HepG2 (cell line): ENCODE measurements around the gene HACL1. TPM values are rescaled to one million over a fixed set of nuclear protein-coding genes. Genes with fewer than 3 reads are reported as not detected.
A peak's percentile ranks its signal among the peaks of the same experiment; 100 is the strongest.

Source experiments
- CCDC6 ChIP-seq: sonication (generic); formaldehyde crosslinking; IDR thresholded peaks from 2 replicates; pipeline ENCODE4 v1.8.1; 2022; ENCODE audit warnings: mild to moderate bottlenecking, missing genetic modification reagents, moderate library complexity
- ELF3 ChIP-seq: IDR thresholded peaks from 2 replicates; pipeline ENCODE4 v1.6.1; 2016; ENCODE audit warnings: missing genetic modification reagents, missing compliant biosample characterization
- NAIF1 ChIP-seq: sonication (generic); formaldehyde crosslinking; IDR thresholded peaks from 2 replicates; pipeline ENCODE4 v1.5.0; 2020; ENCODE audit warnings: mild to moderate bottlenecking, missing genetic modification reagents, borderline replicate concordance
- NFIB ChIP-seq: sonication (generic); formaldehyde crosslinking; IDR thresholded peaks from 2 replicates; pipeline ENCODE4 v1.9.0; 2021; ENCODE audit warnings: missing genetic modification reagents, mild to moderate bottlenecking, borderline replicate concordance
- RORA ChIP-seq: sonication (generic); formaldehyde crosslinking; IDR thresholded peaks from 2 replicates; pipeline ENCODE4 v1.5.0; 2020; ENCODE audit warnings: mild to moderate bottlenecking, missing genetic modification reagents, moderate library complexity
- ZBTB7A ChIP-seq: sonication (generic); formaldehyde crosslinking; IDR thresholded peaks from 2 replicates; pipeline ENCODE4 v1.8.0; 2022; ENCODE audit warnings: mild to moderate bottlenecking, missing genetic modification reagents
- ZNF12 ChIP-seq: sonication (generic); formaldehyde crosslinking; IDR thresholded peaks from 2 replicates; pipeline ENCODE4 v1.5.0; 2020; ENCODE audit warnings: missing genetic modification reagents
- ZNF160 ChIP-seq: sonication (generic); formaldehyde crosslinking; IDR thresholded peaks from 2 replicates; pipeline ENCODE4 v1.8.0; 2022; ENCODE audit warnings: mild to moderate bottlenecking, inconsistent platforms, missing genetic modification reagents
- ZNF205 ChIP-seq: IDR thresholded peaks from 2 replicates; pipeline ENCODE4 v1.6.1; 2018; ENCODE audit warnings: missing biosample characterization, missing genetic modification reagents
- polyA plus RNA-seq, 8 experiments: library from polyadenylated mRNA; depleted of rRNA in 3 of 8; stranded (reverse) in 7 of 8; unstranded in 1 of 8; fragments of >200 nt; fragmentation: Illumina TruSeq in 4 of 8; extraction: Trizol in 4 of 8; gene quantifications; 2 replicates each; pipeline versions ENCODE4 v1.2.1 to v1.2.3, GENCODE V29; 2011 to 2016; ENCODE audit warnings: low read depth in 4 of 8, missing spikeins in 1 of 8, mixed read lengths in 1 of 8; ENCODE audit not compliant: insufficient read depth in 1 of 8
- total RNA-seq, 5 experiments: library from RNA; depleted of rRNA; stranded (reverse); fragments of >200 nt; fragmentation: Illumina TruSeq; extraction: Trizol; gene quantifications; 2 replicates each; pipeline ENCODE4 v1.2.3, GENCODE V29; 2016; ENCODE audit warnings: low read depth in 1 of 5
- TF ChIP-seq, protein P1 (sequence below), 2 experiments: fragments of 450-650 bp in 1 of 2; sonication (generic) in 1 of 2; formaldehyde crosslinking in 1 of 2; IDR thresholded peaks; 2 replicates each; pipeline versions ENCODE4 v1.6.1 to v1.8.0; 2016 to 2022; ENCODE audit warnings: antibody characterized with exemption in 1 of 2, mild to moderate bottlenecking in 1 of 2, missing genetic modification reagents in 1 of 2
- TF ChIP-seq, protein P2 (sequence below): sonication (generic); formaldehyde crosslinking; IDR thresholded peaks from 2 replicates; pipeline ENCODE4 v1.4.0; 2020; ENCODE audit warnings: missing genetic modification reagents
- TF ChIP-seq, protein P3 (sequence below): sonication (generic); formaldehyde crosslinking; IDR thresholded peaks from 2 replicates; pipeline ENCODE4 v1.5.0; 2020; ENCODE audit warnings: mild to moderate bottlenecking, missing genetic modification reagents, borderline replicate concordance
- TF ChIP-seq, protein P4 (sequence below): sonication (generic); formaldehyde crosslinking; conservative IDR thresholded peaks from 2 replicates; pipeline ENCODE4 v1.8.0; 2022; ENCODE audit warnings: missing genetic modification reagents

Gene HACL1
- total and polyA plus RNA-seq, 2 of the 13 experiments (the other 11 are each of a cell fraction or from before 2014, with no cell fraction given) = 22.1 to 25.7 TPM

DNA sequence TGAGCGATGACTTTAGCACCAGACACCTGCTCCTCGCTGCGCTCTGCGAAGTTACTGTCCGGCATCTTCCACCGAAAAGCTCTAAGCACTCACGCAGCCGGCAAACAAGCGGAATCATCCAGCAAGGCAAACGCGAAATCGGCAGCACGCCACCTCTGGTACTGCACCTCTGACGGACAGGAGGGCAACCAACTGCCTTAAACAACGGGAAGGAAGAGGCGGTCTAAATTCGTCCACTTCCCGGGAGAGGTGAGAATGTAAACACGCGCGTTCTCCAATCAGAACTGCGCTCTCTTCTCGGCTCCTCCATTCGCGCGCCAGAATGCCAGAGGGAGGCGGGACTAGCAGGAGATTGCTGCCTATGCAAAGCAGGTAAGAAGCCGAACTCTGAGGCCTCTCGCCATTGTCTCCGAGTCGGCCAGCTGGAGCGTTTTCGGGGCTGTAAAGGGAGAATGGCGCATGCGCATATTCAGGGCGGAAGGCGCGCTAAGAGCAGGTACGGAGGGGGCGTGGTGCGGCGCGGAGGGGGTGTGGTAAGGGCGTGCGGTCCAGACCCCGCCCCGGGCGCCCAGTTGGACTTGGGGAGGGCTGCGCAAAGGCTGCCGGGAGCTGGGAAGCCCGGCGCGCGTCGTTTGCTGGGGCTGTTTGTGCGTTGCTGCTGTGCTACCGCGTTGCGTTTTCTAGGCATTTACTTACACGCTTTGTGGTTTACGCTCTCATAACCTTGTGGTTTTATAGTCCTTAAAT lies at the start of gene HACL1, which contains the start of gene BTD (continued):
- TF ChIP-seq, protein P1, sequence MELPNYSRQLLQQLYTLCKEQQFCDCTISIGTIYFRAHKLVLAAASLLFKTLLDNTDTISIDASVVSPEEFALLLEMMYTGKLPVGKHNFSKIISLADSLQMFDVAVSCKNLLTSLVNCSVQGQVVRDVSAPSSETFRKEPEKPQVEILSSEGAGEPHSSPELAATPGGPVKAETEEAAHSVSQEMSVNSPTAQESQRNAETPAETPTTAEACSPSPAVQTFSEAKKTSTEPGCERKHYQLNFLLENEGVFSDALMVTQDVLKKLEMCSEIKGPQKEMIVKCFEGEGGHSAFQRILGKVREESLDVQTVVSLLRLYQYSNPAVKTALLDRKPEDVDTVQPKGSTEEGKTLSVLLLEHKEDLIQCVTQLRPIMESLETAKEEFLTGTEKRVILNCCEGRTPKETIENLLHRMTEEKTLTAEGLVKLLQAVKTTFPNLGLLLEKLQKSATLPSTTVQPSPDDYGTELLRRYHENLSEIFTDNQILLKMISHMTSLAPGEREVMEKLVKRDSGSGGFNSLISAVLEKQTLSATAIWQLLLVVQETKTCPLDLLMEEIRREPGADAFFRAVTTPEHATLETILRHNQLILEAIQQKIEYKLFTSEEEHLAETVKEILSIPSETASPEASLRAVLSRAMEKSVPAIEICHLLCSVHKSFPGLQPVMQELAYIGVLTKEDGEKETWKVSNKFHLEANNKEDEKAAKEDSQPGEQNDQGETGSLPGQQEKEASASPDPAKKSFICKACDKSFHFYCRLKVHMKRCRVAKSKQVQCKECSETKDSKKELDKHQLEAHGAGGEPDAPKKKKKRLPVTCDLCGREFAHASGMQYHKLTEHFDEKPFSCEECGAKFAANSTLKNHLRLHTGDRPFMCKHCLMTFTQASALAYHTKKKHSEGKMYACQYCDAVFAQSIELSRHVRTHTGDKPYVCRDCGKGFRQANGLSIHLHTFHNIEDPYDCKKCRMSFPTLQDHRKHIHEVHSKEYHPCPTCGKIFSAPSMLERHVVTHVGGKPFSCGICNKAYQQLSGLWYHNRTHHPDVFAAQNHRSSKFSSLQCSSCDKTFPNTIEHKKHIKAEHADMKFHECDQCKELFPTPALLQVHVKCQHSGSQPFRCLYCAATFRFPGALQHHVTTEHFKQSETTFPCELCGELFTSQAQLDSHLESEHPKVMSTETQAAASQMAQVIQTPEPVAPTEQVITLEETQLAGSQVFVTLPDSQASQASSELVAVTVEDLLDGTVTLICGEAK (IDR thresholded peaks at IDR 0.05) = peak; percentile 23; the same call in 1 of the 2 replicates
- TF ChIP-seq, protein P1 (CRISPR knock-in tag; IDR thresholded peaks at IDR 0.05) = no peak
- no peak for TF ChIP-seq RORA (CRISPR knock-in tag)
- no peak for TF ChIP-seq ZBTB7A (CRISPR knock-in tag)
- TF ChIP-seq, protein P2, sequence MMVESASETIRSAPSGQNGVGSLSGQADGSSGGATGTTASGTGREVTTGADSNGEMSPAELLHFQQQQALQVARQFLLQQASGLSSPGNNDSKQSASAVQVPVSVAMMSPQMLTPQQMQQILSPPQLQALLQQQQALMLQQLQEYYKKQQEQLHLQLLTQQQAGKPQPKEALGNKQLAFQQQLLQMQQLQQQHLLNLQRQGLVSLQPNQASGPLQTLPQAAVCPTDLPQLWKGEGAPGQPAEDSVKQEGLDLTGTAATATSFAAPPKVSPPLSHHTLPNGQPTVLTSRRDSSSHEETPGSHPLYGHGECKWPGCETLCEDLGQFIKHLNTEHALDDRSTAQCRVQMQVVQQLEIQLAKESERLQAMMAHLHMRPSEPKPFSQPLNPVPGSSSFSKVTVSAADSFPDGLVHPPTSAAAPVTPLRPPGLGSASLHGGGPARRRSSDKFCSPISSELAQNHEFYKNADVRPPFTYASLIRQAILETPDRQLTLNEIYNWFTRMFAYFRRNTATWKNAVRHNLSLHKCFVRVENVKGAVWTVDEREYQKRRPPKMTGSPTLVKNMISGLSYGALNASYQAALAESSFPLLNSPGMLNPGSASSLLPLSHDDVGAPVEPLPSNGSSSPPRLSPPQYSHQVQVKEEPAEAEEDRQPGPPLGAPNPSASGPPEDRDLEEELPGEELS (CRISPR knock-in tag) = peak; percentile 10; the same call in 1 of the 2 replicates
- TF ChIP-seq ZNF12 (CRISPR knock-in tag) = peak; percentile 59; the same call in 1 of the 2 replicates
- TF ChIP-seq, protein P3, sequence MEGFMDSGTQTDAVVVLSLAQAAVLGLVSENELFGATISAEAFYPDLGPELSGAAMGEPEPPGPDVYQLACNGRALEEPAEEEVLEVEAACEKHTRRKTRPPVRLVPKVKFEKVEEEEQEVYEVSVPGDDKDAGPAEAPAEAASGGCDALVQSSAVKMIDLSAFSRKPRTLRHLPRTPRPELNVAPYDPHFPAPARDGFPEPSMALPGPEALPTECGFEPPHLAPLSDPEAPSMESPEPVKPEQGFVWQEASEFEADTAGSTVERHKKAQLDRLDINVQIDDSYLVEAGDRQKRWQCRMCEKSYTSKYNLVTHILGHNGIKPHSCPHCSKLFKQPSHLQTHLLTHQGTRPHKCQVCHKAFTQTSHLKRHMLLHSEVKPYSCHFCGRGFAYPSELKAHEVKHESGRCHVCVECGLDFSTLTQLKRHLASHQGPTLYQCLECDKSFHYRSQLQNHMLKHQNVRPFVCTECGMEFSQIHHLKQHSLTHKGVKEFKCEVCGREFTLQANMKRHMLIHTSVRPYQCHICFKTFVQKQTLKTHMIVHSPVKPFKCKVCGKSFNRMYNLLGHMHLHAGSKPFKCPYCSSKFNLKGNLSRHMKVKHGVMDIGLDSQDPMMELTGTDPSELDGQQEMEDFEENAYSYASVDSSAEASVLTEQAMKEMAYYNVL (CRISPR knock-in tag) = no peak; the same call in 1 of the 2 replicates
- no peak for TF ChIP-seq ZNF160 (CRISPR knock-in tag)
- peak; percentile 47; the same call in 1 of the 2 replicates for TF ChIP-seq CCDC6
- peak; percentile 87 for TF ChIP-seq NAIF1 (CRISPR knock-in tag)
- TF ChIP-seq NFIB (CRISPR knock-in tag) = no peak
- TF ChIP-seq ZNF205 (CRISPR knock-in tag) = no peak
- TF ChIP-seq, protein P4, sequence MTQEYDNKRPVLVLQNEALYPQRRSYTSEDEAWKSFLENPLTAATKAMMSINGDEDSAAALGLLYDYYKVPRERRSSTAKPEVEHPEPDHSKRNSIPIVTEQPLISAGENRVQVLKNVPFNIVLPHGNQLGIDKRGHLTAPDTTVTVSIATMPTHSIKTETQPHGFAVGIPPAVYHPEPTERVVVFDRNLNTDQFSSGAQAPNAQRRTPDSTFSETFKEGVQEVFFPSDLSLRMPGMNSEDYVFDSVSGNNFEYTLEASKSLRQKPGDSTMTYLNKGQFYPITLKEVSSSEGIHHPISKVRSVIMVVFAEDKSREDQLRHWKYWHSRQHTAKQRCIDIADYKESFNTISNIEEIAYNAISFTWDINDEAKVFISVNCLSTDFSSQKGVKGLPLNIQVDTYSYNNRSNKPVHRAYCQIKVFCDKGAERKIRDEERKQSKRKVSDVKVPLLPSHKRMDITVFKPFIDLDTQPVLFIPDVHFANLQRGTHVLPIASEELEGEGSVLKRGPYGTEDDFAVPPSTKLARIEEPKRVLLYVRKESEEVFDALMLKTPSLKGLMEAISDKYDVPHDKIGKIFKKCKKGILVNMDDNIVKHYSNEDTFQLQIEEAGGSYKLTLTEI (CRISPR knock-in tag) = no peak
- peak; percentile 63; the same call in 1 of the 2 replicates for TF ChIP-seq ELF3 (CRISPR knock-in tag)
